ENCODE data around the gene INTS1.
"Not testable (repeated sequence)": the region's sequence is repeated elsewhere in the genome, so short reads cannot be mapped to it uniquely, and the experiment has no call there.

INTS1 gene

GRCh38 chr7:1459920-1460820, 44.0 kb downstream of the INTS1 start:
- FAIRE-seq, result no peak

DNA sequence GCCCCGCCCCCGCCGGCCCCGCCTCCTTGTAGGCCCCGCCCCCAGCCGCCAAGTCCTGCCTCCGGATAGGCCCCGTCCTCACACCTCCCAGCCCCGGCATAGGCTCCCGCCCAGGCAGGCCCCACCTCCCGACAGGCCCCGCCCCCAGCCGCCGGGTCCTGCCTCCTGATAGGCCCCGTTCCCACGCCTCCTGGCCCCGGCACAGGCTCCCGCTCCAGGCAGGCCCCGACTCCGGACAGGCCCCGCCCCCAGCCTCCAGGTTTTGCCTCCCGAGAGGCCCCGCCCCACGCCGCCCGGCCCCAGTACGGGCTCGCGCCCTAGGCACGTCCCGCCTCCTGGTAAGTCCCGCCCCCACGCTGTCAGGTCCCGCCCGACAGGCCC, 44.7 kb downstream of the INTS1 start:
- FAIRE-seq, result no peak

- no peak for FAIRE-seq
Measured at GRCh38 chr7:1458683-1459511, 45.3 kb downstream of the INTS1 start, which contains the start of gene MICALL2. Gene MICALL2, minus strand, starts transcription at chr7:1459470. Its CDS starts 144 bp downstream, at chr7:1459326.

DNA sequence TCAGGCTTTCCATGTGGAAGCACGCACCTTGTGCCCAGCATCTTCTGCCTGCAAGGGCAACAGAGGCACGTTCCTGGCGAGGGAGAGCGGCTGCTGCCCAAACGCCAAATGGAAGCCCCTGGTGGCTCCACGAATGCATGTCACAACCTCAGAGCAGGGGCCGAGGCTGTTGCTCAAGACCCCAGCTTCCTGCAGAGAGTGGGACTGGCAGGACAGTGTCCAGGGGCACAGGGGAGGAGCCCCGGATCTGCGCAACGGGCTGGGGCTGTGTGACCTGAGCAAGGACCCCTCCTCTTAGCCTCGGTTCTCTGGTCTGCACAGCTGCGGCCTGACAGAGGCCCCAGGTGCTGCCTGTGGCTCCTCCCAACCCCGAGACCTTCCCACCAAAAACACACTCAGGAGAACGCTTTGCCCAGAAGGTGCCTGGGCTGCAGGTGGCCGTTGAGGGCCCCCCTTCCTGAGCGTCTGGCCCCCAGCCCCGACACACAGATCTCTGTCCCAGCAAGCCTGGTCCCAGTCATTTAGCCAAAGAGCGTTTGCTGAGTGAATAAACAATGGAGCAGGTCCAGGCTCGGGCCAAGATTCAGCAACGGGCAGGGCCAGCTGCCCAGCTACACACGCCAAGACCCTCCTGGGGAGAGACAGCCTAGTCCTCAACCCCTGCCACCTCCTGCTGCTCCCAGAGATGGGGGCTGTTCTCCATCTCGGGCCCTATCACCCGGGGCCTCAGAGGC, 46.1 kb downstream of the INTS1 start:
- FAIRE-seq, result no peak

GRCh38 chr7:1457059-1457948, 46.9 kb downstream of the INTS1 start:
- no peak for FAIRE-seq

- FAIRE-seq, result no peak
Measured at GRCh38 chr7:1455955-1456354, 48.2 kb downstream of the INTS1 start.

DNA sequence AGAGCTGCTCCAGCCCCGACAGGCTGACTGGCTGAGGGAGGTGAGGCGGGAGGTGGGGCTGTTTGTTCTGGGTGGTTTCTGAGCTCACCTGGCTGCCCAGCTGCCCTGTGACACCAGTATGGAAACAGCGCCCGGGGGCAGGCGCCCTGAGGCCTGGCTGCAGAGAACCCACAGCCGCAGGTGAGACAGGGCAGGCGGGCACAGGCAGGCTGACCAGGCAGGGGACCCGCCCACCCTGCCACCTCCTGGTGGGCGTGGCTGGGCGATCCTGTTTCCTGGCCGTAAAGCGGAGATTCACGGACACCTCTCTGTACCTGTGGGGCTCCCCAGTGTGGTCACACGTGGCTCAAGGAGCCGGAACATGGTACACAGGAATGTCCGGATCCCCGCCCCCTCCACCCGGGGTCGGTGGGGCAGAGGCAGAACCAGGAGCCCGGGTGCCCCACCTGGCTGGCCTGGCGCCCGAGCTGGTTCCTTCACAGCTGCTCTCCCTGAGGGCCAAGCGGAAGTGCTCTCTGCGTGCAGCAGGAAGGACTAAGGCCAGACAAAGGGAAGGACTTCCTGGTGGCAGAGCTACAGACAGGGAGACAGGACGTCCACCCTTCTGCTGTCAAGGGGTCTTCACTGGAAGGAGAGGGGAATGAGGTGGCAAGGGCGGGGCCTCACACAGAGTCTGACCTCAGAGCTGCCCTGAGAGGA, 48.8 kb downstream of the INTS1 start:
- no peak for FAIRE-seq

- no peak for FAIRE-seq
Measured at GRCh38 chr7:1454542-1454941, 49.6 kb downstream of the INTS1 start.

- no peak for FAIRE-seq
Measured at GRCh38 chr7:1452205-1452604, 52.0 kb downstream of the INTS1 start.

DNA sequence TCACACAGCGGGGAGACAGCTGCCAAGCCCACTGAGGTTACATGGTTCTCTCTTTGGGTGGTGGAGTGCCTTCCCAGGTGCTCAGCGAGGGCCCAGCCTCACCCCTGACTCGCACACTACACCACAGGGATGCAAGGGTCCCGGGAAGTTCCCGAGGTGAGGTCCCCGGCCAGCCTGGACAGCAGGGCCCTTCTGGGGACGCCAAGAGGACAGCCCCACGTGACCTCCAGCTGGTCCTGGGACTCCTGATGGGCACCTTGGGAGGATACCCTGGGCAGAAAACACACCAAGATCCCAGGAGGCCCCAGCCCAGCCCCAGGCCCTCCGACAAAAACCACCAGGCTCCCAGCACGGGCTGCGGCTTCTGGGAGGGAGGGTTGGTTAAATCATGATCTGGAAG, 53.2 kb downstream of the INTS1 start:
- no peak for FAIRE-seq

GRCh38 chr7:1450431-1450830, 53.8 kb downstream of the INTS1 start:
- no peak for FAIRE-seq

- no peak for FAIRE-seq
Measured at GRCh38 chr7:1449951-1450350, 54.2 kb downstream of the INTS1 start.

- no peak for FAIRE-seq
Measured at GRCh38 chr7:1449501-1449900, 54.7 kb downstream of the INTS1 start.

GRCh38 chr7:1448958-1449357, 55.2 kb downstream of the INTS1 start:
- FAIRE-seq, result no peak

DNA sequence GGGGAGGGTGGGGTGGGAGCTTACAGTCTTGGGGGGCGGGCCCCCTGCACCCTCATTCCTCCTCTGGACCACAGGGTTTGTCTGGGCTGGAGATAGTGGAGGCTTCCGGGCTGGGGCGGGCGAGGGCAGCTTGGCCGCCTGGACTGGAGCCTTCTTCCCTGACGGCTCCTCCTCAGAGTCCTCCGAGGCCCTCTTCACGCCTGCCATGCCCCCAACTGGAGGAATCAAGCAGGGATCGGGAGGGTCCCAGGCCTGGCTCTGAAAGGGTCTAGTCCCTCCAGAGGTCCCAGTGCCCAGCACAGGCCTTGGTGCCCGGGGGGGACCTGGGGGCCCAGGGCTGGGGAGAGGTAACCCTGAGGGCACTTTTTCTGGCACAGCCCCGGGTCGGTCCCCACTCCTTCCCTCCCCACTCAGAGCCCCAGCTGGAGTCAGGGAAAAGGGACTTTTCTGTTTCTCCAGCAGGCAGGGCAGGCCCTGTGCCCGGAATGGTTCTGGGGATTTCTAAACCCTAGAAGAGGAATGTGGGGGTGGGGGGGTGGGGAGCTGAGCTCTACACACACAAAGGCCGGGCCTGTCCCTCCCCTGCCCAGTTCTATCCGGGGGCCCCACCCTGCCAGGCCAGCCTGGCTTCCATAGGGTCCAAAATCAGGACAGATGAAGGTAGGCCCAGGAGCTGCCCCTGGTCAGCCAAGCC, 56.5 kb downstream of the INTS1 start:
- no peak for FAIRE-seq

- FAIRE-seq, result no peak
Measured at GRCh38 chr7:1447112-1447511, 57.1 kb downstream of the INTS1 start.

DNA sequence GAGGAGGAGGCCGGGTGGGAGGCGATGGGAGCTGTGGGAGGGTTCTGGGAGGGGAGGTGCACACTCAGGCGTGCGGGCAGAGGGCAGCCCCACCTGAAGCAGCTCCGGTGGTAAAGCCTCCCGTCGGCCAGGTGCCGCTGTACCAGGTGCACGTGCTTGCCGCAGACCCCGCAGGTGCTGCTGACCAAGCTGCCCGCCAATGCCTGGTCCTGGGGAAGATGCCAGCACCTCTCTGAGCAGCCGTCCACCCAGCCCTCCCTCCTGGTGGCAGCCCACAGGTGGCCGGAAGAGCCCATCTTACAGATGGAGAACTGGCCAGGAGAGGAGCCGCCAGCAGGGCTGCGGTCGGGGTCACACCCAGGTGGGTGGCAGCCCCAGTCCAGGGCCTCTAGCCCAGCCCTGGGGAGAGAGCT, 57.6 kb downstream of the INTS1 start:
- FAIRE-seq, result no peak

- not testable (repeated sequence) for FAIRE-seq
Measured at GRCh38 chr7:1446026-1446425, 58.2 kb downstream of the INTS1 start.

GRCh38 chr7:1445341-1445740, 58.8 kb downstream of the INTS1 start:
- no peak for FAIRE-seq

GRCh38 chr7:1444925-1445322, 59.3 kb downstream of the INTS1 start:
- no peak for FAIRE-seq
